ENCODE results near the gene TM4SF18.

The TM4SF18 gene

DNA sequence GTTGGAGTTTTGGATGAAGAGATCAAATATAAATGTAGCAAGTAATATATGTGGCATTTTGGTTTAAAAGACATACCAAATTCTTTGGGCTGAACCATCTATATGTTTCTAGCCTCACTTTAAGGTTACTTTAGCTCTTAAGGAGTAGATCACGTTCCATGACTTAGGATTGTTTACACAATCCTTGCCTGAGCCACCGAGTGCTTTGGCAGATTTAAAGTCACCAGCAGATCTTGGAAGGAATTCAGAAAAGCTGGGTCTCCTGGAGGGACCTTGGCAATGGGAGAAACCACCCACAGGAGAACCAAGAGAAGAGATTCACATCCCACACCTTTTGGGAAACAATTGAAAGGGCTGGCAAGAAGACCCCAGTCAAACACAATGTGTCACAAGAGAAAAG, 54.5 kb downstream of the TM4SF18 start:
- DNase-seq, result no peak

GRCh38 chr3:149277331-149277813, 56.1 kb downstream of the TM4SF18 start:
- DNase-seq, result no peak

DNA sequence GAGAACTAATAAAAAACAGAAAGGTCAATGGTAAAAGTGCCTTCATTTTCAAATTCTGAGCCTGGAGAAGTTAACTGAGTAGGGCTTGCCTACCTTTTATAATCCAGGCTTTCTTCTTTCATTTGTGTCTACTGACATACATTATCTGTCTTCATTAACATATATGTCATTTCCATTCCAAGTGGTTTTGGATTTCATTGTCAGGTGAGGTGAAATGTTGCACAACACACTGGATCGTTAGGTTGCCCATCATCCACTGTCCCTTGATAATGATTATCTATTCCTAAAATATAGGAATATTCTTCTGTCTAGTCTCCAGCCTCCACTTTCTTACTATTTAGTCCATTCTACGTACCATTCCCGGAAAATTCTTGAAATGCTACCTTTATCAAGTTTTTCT, 56.8 kb downstream of the TM4SF18 start:
- no peak for DNase-seq

DNA sequence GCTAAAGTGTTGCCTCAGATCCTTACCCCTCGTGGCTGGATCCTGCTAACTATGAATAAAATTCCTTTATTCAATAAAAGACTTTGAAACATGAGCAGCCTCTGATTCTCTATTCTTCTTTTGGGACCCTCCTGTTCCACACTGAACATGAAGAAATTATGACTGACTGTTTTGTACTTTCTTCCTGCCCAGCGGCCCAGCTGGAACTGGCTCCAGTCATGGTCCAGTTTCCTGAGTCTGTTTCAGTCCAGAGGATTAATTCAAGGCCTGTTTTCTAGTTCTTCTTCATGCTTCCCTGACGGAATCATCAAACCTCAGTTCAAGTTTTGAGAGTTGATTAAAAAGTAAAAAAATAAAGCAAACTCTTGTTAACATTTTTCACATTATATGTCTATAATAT, 59.2 kb downstream of the TM4SF18 start:
- no peak for DNase-seq

- peak; percentile 69 for DNase-seq
These were observed 60.2 kb downstream of the TM4SF18 start for GRCh38 chr3:149273096-149273751.

DNA sequence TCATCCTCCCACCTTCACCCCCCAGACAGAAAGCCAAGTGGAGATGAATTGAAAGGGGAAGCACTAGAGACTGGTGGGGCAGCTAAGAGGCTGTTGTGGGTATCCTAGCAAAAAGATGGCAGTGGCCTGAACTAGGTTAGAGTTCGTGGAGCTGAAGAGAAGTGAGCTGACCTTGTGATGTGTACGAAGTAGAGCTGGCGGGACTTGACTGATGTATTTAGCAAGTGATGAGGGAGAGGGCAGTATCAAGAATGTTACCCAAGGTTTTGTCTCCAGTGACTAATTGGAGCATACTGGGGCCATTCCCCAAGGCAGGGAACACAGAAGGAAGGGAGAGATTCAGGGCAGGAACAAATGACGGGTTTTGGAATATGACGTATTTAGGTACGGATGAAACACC, 61.8 kb downstream of the TM4SF18 start:
- DNase-seq, result no peak

- DNase-seq, result no peak
These were observed 63.3 kb downstream of the TM4SF18 start for GRCh38 chr3:149270180-149270579.

- DNase-seq, result no peak
These were observed 63.7 kb downstream of the TM4SF18 start for GRCh38 chr3:149269687-149270086.
